SKM-1 (cell line): ENCODE data around the gene TRPM5.

ENCODE experiments used
- DNase-seq: peaks from one replicate; lab custom pipeline; 2025; ENCODE audit not compliant: unreplicated experiment; lab: John Stamatoyannopoulos, UW

Gene TRPM5

DNA sequence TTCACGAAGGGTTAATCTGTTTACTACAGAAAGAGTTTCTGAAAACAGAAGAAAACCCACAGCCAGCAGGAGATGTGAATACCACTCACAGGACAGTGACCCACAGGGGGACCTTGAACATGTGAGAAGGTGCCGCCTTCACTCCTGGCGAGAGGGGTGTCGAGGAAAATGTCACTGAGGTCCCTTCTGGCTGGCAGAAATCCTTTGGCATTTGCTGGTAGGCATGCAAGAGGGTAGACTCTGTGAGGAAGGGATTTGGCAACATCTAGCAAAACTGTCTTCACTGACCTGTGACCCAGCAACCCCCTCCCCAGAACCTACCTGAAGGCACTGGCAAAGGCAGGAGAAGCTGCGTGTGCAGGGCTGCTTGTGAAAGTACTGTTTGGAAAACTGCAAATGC is 9.1 kb upstream of the TRPM5 start:
- DNase-seq = no peak

DNA sequence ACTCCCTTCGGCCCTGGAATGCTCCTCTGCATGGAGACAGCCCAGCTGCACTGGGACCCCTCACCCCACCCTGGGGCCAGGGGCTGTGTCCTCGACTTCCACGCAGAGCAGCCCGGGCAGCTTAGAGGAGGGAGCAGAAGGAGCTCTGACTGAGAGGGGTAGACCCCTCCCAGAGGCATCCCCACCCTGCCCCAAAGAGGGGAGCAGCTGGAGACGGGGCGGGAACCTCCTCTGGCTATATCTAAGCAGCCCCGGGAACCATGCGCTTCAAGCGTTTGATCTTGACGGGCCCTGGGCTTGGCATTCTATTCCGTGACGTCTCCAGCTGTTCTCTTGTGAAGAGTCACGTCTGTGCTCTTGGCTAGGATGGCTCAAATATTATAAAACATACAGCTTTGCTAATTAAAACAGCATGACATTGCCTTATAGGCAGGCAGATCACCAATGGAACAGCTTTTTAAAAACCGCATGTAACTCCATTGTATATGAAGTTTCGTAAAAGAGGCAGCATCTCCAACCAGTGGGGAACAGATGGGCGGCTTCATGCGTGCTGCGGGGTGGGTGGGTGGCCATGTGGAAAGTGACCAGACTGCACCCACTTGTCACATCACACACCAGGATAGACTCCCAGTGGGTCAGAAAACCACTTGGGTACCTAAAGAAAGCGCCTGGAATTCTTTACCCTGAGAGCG is 8.2 kb upstream of the TRPM5 start:
- DNase-seq = no peak

DNA sequence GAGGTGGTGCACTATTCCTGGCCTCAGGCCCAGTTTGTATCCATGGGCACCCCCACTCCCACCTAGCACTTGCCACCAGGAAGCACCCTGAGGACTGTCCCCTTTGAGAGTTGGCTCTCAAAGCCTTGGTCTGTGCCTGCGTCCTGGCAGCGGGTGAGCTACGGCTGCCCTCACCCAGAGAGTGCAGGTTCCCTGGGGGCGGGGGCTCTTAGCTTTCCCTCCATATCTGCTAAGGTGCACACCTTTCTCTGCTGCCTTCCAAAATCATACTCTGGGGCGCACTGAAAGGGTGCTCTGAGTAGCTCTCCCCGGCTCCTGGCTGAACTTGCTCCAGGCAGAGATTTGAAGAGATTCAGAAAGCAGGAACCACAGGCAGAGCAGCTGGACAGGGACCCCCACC is 7.6 kb upstream of the TRPM5 start:
- no peak for DNase-seq

DNA sequence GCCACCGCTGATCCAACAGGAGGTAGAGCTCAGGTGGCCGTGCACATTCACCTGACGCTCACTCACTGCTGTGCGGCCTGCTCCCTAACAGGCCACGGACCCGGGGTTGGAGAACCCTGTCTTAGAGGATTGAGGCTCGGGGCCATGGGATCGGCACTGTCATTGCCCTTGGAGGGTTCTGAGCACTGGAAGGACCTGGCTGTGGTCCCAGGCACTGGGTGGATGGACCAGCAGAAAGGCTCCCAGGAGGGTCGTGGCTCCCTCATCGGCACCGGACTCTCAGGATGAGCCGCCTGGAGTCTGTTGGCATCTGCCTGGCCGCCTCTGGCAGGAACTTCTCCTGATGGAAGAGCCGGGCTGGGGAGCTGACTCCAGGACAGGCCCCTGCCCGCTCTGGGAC is 7.0 kb upstream of the TRPM5 start:
- no peak for DNase-seq

DNA sequence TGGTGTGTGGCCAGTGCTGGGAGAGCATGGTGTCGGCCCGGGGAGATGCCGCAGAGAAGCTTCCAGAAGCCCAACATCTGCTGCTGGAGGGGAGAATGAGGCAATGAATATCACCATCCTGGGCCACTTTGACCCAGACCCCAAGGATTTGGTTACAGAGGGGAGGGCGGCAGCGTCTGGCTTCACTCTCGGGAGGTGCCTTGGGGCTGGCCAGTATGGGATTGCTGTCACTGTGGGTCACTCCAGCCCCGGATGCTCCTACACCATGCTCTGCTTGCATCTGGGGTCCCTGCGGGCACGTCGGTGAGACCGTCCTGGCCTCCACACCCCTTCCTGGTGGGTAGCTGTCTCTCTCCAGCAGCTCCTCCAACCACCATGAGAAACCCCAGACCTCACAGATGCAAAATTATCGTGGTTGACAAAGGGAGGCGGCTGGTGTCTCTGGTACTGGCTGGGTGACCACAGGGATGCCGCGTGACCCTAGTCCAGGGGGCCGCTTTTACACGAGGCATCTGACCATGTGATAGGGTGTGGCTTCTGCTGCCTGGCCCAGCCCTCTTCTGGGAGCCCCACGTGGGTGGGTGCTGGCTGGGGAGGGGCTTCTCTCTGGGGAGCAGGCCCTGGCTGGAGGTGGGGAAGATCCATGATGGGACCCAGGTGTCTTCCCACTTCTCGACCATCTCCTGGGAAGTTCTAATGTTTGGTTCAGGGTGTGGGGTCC is 6.2 kb upstream of the TRPM5 start:
- DNase-seq = no peak

DNA sequence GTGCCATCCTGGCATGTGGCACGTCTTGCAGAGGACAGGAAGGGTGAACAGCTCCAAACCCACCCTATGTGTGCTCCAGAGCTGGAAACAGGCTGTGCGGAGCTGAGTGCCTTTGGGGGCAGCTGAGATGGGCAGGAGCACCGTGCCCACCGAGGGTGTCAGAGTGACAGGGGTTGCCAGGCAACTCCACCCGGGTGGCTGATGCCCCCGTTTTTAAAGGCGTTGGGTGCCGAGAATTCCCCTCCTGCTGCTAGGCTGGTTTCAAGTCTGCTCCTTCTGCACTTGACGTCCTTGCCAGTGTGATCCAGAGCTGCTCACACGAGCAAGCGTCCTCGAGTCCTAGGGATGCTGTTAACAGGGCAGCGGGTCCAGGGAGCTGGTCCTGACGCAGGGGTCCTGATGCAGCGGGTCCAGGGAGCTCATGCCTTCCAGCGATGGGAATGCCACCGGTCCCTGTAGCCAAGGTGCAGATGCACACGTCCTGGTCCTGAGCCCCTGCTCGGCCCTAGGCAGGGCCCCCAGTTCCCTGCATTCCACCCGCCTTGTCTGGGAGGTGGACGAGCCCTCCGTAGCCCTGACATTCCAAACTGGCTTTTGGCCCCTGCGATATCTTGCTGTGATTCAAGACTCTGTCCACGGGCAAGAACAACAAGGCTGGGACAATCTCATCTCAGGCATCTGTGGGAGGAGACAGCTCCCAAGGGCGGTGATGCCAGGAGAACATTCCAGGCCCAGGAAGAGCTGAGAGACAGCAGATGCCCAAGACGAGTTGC is 5.4 kb upstream of the TRPM5 start:
- DNase-seq = no peak

DNA sequence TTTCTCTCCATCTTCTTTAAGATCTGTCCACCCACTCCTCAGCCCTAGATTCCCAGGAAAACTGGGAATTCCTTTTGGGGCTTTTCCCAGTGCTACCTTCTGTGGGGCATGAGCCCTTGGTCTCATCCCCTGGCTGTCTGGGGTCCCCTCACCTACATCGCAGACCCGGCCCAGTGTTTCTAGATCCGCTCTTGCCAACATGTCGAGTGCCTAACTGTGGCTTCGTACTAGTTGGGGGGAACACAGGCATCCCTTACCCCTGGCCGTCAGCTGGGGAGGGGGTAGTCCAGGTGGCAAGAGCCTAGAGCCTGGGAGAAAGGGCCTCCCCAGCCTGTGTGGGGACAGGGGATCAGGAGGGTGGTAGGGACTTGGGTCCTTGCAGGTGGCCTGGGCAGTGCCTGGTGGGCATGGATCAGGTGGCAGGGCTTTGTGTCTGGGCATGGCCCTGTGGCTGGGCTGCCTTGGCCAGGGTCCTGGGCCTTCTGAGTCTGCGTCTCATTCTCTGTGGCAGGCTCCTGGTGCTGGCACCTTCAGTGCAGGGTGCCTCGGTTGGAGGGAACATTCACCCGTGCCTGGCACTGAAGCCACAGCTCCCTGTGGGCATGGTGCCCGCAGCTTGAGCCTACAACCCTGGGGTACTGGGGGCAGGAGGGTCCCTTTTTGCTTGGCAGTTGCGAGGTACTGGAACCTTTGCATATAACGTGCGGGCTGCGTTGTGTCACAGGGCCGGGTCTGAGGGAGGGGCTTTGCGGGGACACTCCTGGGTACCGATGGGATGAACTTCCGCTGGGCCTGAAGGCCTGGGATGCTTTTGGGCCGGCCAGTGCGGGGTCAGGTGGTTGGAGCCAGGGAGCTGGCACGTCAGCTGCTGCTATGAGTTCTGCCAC is 4.6 kb upstream of the TRPM5 start:
- no peak for DNase-seq

DNA sequence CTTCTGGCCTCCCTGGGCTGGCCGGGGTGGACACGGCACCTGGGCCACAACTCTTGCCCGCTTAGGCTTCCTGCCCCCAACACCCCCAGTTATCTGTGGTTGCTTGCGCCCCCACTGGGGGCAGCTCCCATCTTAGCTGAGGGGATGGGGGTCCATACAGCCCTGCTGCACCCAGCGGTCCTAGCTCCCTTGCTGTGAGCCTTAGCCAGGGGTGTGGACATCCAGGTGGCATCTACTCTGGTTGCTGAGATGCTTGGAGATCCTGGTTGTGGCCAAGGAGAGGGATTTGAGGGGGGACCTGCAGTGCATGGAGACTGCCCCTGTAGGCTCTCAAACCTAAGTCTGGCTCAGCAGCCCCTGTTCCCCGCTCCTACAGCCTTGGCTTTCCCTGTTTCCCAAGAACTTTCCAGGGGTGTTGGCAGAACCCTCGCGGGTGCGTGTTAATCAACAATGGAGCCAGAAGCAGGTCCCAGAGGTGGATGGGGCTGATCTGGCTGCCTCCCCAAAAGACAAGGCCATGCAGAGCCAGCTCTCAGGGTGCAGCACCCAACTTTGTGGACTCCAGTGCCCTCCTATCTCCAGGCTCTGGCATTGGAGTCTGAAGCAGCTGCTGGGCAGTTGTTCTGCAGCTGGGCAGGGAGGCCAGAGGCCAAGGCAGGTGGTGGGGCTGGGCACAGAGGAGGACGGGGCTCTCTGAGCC is 3.8 kb upstream of the TRPM5 start:
- no peak for DNase-seq

DNA sequence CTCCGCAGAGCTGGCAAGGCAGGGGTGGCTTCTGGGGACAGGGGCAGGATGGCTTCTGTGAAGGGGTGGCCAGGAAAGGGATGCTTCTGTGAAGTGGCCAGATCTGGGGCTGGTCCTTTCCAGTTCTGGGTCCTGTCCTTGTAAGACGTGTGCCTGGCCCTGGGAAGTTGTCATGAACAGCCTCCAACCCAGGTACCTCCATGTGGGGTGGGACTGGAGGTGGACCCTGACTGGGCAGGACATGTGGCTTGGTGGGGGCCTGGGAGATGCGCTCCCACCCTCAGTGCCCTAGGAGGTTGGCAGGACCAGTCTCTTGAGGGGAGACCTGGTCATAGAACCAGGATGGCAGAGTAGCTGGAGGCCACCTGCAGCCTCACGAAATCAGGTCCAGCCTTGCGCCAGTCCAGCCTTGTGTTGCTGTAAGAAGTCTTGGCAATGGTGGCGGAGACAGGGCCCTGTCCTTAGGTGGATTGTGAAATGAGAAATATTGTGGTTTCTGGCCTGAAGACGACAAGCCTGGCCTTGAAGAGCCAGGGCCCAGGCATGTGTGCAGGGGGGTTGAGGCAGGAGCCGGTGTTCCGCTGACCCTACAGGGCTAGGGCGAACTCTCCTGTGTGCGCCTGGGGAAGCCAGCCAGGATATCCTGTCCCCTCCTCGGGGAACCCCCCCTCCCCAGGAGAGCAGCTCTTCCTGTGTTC is 3.1 kb upstream of the TRPM5 start:
- DNase-seq = peak; percentile 60

DNA sequence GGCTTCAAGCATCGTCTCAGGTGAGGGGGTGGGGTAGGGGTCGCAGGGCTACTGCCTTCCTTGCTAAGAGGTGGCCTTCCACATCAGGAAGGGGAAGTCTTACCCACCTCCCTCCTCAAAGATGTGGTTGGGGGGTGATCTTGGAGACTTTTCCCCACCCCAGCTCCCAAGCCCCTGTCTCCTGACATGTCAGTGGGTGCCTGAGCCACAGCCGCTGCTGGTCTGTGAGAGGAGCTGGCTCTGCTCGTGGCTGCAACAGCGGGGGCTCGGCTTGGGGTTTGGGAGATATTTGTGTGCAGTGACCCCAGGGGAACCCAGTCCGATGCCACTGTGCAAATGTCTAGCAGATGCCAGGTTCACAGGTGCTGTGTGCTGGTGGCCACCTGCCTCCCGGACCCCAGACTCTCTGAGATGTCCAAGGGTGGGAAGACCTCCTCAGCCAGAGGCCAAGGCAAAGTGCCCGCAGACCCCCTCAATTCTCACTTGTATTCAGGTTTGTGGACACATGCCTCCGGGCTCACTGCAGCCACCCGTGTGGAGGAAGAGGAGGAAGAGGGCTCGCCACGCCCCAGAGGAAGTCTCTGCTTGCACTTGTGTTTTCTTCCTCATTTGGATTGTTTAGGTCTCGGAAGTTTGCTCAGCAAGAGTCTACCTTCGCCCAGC is 2.4 kb upstream of the TRPM5 start:
- peak; percentile 66 for DNase-seq

DNA sequence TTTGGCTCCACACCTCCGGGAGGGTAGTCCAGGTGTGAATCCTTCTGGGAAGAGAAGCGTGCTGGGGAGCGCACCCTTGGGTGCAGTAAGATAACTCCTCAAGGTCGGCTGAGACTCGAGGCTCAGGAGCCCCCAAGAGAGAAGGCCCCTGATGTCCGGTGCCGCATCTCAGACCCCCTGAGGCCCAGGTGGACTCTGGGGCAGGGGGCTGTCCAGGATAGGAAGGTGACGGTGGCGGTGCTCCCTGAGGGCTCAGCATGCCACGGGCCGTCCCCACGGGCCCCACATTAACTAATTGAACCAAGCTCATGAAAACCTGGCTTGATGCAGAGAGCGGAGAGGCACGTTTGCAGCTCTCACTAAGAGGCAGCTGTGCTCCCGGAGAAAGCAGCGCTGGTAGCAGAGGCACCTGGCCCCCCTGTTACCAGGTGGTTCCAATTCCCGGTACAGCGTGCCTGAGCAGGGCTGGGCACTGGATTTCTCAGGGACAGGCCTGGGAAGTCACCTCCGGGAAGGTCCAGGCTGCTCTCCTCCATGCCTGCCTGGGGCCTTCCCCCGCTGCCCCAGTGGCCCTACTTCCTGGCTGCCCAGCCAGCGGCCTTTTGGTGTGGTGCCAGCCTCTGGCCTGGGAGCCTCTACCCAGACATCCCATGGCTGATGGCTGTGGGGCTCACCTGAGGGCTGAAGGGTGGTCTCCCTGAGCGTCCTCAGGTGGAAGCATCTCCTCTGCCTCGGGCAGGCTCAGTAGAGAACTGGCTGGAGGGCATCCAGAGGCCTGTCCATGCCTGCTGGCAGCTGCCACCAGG is 1.6 kb upstream of the TRPM5 start:
- no peak for DNase-seq

DNA sequence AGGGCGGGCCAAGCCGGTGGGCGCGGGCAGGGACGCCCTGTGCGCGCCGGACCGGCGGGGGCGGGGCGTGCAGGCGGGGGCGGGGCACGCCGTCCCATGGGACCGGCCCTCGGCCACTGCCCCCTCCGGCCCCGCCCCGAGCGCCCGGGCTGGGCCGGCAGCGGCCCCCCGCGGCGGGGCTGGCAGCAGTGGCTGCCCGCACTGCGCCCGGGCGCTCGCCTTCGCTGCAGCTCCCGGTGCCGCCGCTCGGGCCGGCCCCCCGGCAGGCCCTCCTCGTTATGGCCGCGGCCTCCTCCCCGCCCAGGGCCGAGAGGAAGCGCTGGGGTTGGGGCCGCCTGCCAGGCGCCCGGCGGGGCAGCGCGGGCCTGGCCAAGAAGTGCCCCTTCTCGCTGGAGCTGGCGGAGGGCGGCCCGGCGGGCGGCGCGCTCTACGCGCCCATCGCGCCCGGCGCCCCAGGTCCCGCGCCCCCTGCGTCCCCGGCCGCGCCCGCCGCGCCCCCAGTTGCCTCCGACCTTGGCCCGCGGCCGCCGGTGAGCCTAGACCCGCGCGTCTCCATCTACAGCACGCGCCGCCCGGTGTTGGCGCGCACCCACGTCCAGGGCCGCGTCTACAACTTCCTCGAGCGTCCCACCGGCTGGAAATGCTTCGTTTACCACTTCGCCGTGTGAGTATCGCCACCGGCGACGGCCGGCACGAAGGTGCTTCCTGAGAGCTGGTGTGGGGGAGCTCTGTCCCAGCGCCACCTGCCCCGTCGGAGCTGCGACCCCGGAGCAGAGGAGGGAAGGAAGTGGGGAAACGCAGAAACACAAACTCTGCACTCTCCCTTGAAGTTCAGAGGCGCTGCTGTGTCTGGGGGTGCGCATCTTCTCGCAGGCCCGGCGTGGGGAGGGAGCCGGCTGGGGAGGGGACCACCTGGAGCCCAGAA is 769 bp upstream of the TRPM5 start, which contains the start of gene KCNQ1:
Gene KCNQ1 (plus strand): TSS at position 188 of the 925 bp plus-strand sequence. CDS start 91 bp downstream, at position 279.
- peak; percentile 52 for DNase-seq

DNA sequence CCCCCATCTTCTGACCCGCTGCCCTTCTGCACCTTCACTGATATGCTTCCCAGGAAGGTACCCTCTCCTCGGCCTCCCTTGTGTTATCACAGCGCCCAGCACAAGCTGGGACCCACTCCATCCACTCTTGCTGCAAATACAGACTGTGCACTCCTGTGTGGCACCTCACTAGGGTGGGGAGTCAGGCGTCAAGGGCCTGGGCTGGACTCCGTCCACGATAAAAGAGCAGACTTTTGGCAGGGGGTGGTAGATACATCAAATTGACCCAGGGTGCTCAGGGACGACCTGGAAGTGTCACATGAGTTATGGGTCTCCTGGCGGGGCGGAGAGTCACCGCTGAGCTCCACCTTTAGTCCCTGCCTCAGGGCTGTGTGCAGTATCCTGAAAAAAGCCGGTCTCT is 908 bp downstream of the TRPM5 start:
- DNase-seq = no peak

DNA sequence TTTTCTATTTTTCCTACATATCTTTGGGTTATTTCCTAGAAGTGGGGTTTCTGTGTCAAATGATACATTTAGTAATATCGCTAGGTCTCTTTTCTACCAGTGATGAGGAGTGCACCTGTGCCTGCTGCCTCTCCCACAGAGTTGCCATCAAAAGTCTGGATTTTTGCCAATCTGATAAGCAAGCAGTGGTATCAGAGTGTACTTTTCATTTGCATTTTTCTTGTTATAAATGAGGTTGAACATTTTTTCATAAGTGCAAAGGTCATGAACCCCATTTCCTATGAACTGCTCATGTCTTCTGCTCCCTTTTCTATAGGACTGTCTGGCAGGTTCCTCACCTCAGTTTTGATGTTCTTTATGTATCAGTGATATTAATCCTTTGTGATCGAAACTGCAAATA is 1.7 kb downstream of the TRPM5 start:
- no peak for DNase-seq

DNA sequence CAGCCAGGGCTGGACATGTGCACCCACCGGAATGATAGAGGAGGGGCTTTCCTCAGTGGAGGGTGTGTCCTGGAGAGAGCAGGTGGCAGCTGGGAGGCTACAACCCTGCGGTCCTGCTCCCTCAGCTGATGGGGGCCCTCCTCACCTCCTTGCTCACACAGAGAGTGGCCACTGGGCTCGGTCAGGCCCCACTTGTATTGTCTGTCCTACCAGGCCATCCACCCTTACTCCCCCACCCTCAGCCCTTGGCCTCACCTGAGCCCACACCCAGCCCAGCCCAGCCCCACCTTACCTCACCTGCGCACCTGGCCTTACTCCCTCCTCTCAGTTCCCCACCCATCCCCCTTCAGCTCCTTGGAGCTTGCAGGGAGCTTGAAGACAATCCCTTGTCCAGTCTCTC is 3.1 kb downstream of the TRPM5 start:
- DNase-seq = no peak

DNA sequence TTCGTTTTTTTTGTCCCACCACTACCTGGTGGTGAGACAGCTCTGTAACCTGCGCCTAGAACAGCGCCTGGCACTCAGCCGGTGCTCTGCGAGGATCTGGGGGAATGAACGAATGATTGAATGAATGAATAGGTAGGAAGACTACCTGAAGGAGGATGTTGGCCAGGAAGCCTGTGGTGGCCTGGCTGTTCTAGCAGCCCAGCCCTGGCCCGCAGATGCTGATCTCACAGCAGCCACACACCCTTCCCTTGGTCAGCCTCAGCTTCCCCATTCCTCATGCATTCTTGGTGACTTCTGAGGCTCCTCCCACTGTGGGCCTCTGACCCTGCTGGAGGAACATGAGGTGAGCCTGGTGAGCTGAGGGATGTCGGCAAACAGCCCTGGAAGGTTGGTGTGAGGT is 3.7 kb downstream of the TRPM5 start:
- peak; percentile 85 for DNase-seq

DNA sequence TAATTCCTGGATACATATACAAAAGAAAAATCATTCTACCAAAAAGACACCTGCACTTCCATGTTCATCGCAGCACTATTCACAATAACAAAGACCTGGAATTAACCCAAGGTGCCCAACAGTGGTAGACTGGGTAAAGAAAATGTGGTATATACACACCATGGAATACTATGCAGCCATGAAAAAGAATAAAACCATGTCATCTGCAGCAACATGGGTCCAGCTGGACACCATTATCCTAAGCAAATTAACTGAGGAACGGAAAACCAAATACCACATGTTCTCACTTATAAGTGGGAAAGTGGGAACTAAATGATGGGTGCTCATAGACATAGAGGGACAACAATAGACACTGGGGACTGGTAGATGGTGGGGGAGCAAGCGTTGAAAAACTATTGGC is 4.5 kb downstream of the TRPM5 start:
- DNase-seq = no peak
